Osteocyte (in vitro differentiated cells): Measurements from ENCODE around the gene COMT. TPM values are rescaled to one million over a fixed set of nuclear protein-coding genes. Genes with fewer than 3 reads are reported as not detected.
"Not testable (repeated sequence)": the region's sequence is repeated elsewhere in the genome, so short reads cannot be mapped to it uniquely, and the experiment has no call there.

ENCODE experiments used
- DNase-seq: peaks from one replicate; pipeline ENCODE4 v3.0.0; 2021; ENCODE audit warnings: mixed read lengths; ENCODE audit not compliant: unreplicated experiment; ENCODE audit errors: extremely low spot score
- H3K27ac Mint-ChIP-seq: one replicate; pipeline ENCODE4 v1.8.0; 2021; ENCODE audit warnings: mild to moderate bottlenecking, mixed read lengths; ENCODE audit not compliant: unreplicated experiment
- H3K27me3 Mint-ChIP-seq: one replicate; pipeline ENCODE4 v1.8.0; 2021; ENCODE audit warnings: mixed read lengths; ENCODE audit not compliant: unreplicated experiment
- H3K36me3 Mint-ChIP-seq: one replicate; pipeline ENCODE4 v1.8.0; 2021; ENCODE audit warnings: mixed read lengths; ENCODE audit not compliant: unreplicated experiment
- H3K4me1 Mint-ChIP-seq: one replicate; pipeline ENCODE4 v1.8.0; 2021; ENCODE audit warnings: mixed read lengths; ENCODE audit not compliant: unreplicated experiment
- H3K4me3 Mint-ChIP-seq: one replicate; pipeline ENCODE4 v1.8.0; 2021; ENCODE audit warnings: mild to moderate bottlenecking, moderate library complexity, mixed read lengths; ENCODE audit not compliant: unreplicated experiment
- H3K9me3 Mint-ChIP-seq: one replicate; pipeline ENCODE4 v1.8.0; 2021; ENCODE audit warnings: mixed read lengths; ENCODE audit not compliant: unreplicated experiment
- CTCF ChIP-seq: fragments of 200-600 bp; sonication (generic); IDR thresholded peaks from 2 replicates; pipeline ENCODE4 v1.5.0; 2021; ENCODE audit warnings: antibody characterized with exemption, mild to moderate bottlenecking, moderate library complexity
- total RNA-seq: library from RNA; stranded (reverse); gene quantifications from 2 replicates; pipeline ENCODE4 v1.2.1, GENCODE V29; 2021

COMT gene
- total RNA-seq, 1 donor from 2014 or later, result 92.1 TPM

GRCh38 chr22:19930551-19931486 lies 10.8 kb upstream of the COMT start:
- DNase-seq, result no peak
- Mint-ChIP-seq H3K9me3 (peaks cover 6% of the 10 kb centered on the region), H3K4me1 (no peaks in the 10 kb centered on the region), H3K36me3 (peaks cover 6% of the 10 kb centered on the region), H3K27ac (no peak overlapping the region), H3K4me3 (no peak overlapping the region), H3K27me3 (no peaks in the 10 kb centered on the region)
- TF ChIP-seq CTCF, result no peak

GRCh38 chr22:19931514-19931913 lies 10.1 kb upstream of the COMT start:
- peaks cover 11% of the 10 kb centered on the region for H3K9me3 Mint-ChIP-seq
- no peaks in the 10 kb centered on the region for H3K27me3 Mint-ChIP-seq
- no peak overlapping the region for H3K27ac Mint-ChIP-seq
- H3K4me3 Mint-ChIP-seq, result no peak overlapping the region
- no peak for DNase-seq
- TF ChIP-seq CTCF, result no peak
- peaks cover 8% of the 10 kb centered on the region for H3K36me3 Mint-ChIP-seq
- H3K4me1 Mint-ChIP-seq, result no peaks in the 10 kb centered on the region

GRCh38 chr22:19932367-19933206 lies 9.0 kb upstream of the COMT start:
- no peak for DNase-seq
- H3K36me3 Mint-ChIP-seq, result peaks cover 10% of the 10 kb centered on the region
- H3K27ac Mint-ChIP-seq, result no peak overlapping the region
- no peak overlapping the region for H3K4me3 Mint-ChIP-seq
- no peak for TF ChIP-seq CTCF
- peaks cover 17% of the 10 kb centered on the region for H3K9me3 Mint-ChIP-seq
- no peaks in the 10 kb centered on the region for H3K4me1 Mint-ChIP-seq
- H3K27me3 Mint-ChIP-seq, result no peaks in the 10 kb centered on the region

GRCh38 chr22:19933341-19934241 lies 8.0 kb upstream of the COMT start:
- DNase-seq, result no peak
- Mint-ChIP-seq H3K4me3 (no peak overlapping the region), H3K36me3 (peaks cover 10% of the 10 kb centered on the region), H3K27me3 (no peaks in the 10 kb centered on the region), H3K9me3 (peaks cover 17% of the 10 kb centered on the region), H3K27ac (no peak overlapping the region), H3K4me1 (no peaks in the 10 kb centered on the region)
- no peak for TF ChIP-seq CTCF

GRCh38 chr22:19935123-19935718 lies 6.4 kb upstream of the COMT start:
- H3K4me1 Mint-ChIP-seq, result not testable (repeated sequence)

More at GRCh38 chr22:19935123-19935718, 6.4 kb upstream of the COMT start:
- not testable (repeated sequence) for H3K27ac Mint-ChIP-seq, H3K27me3 Mint-ChIP-seq, H3K4me3 Mint-ChIP-seq, DNase-seq
- H3K36me3 Mint-ChIP-seq, result peaks cover 10% of the 10 kb centered on the region
- peaks cover 17% of the 10 kb centered on the region for H3K9me3 Mint-ChIP-seq
